K562 (cell line): Measurements from ENCODE around the gene PDLIM5. TPM values are rescaled to one million over a fixed set of nuclear protein-coding genes. Genes with fewer than 3 reads are reported as not detected.

Experiments used
- ATAC-seq: fragments of 200-7000 bp; cut with Tn5 transposase; 3 replicates; pipeline ENCODE4 v1.9.1; 2020; ENCODE audit warnings: moderate library complexity
- BruUV-seq: library from RNA; stranded (reverse); fragments of 400-500 nt; replicated peaks from 2 replicates; lab custom pipeline; 2021; lab: Mats Ljungman, UMichigan
- CTCF ChIA-PET: fragments of 300-600 bp; formaldehyde crosslinking; extraction: SDS; loops from one replicate; lab custom pipeline; 2021; ENCODE audit warnings: low intra/inter-chr PET ratio; lab: Yijun Ruan, JAX
- POLR2A ChIA-PET: fragments of 300-600, 350-650 bp; sonication (Branson Sonifier 250); formaldehyde crosslinking; extraction: SDS; loops from one replicate; lab custom pipeline; 2021; ENCODE audit warnings: antibody characterized with exemption, inconsistent platforms; lab: Yijun Ruan, JAX
- DNase-seq, 4 experiments: peaks; one replicate each; pipeline versions ENCODE4 v3.0.0 to v3.0.0-alpha.2; 2011 to 2018; ENCODE audit warnings: low spot score in 3 of 4, mixed read lengths in 3 of 4; ENCODE audit errors: extremely low read depth in 1 of 4
- FAIRE-seq: peaks from 2 replicates; lab custom pipeline; 2011; peaks lifted over from hg19 to GRCh38; lab: Jason Lieb, UNC
- H2AFZ ChIP-seq: 2 replicates; pipeline ENCODE4 v1.6.0; 2011; ENCODE audit warnings: low read depth, low read length, control low read depth, inconsistent platforms
- H3K27ac ChIP-seq: fragments of 200-600 bp; 3 replicates; pipeline ENCODE4 v1.8.0; 2011; ENCODE audit warnings: low read depth, mild to moderate bottlenecking, control low read depth, inconsistent platforms, low read length, moderate library complexity, mixed read lengths; ENCODE audit errors: extremely low read depth
- H3K27me3 ChIP-seq, 2 experiments: fragments of 300-600 bp in 1 of 2; 2 replicates in 1 of 2; 3 replicates in 1 of 2; pipeline versions ENCODE4 v1.6.0 to v1.8.0; 2011; ENCODE audit warnings: inconsistent platforms in 2 of 2, low read length in 2 of 2, mild to moderate bottlenecking in 1 of 2, mixed read lengths in 1 of 2, moderate library complexity in 1 of 2; ENCODE audit not compliant: control insufficient read depth in 2 of 2, insufficient read depth in 2 of 2
- H3K36me3 ChIP-seq: fragments of 300-600 bp; 3 replicates; pipeline ENCODE4 v1.8.0; 2011; ENCODE audit warnings: mild to moderate bottlenecking, low read length, inconsistent platforms; ENCODE audit not compliant: control insufficient read depth, insufficient read depth
- H3K4me1 ChIP-seq, 2 experiments: fragments of 200-600 bp in 1 of 2; replicated peaks in 1 of 2; 2 replicates in 1 of 2; 3 replicates in 1 of 2; pipeline versions ENCODE4 v1.5.1 to v1.8.0; 2011; ENCODE audit warnings: inconsistent platforms in 2 of 2, low read length in 2 of 2, mild to moderate bottlenecking in 1 of 2, mixed read lengths in 1 of 2, moderate library complexity in 1 of 2; ENCODE audit not compliant: control insufficient read depth in 2 of 2, insufficient read depth in 2 of 2
- H3K4me2 ChIP-seq: 2 replicates; pipeline ENCODE4 v1.6.1; 2011; ENCODE audit warnings: low read length, control low read depth, inconsistent platforms, mixed read lengths; ENCODE audit not compliant: insufficient read depth
- H3K4me3 ChIP-seq: fragments of 200-600 bp; sonication (generic), shearing (Covaris generic); 2 replicates; pipeline ENCODE4 v1.5.1; 2016; ENCODE audit warnings: control low read depth, inconsistent platforms
- H3K79me2 ChIP-seq: fragments of 200-600 bp; 3 replicates; pipeline ENCODE4 v1.8.0; 2011; ENCODE audit warnings: low read length, inconsistent platforms; ENCODE audit not compliant: control insufficient read depth, insufficient read depth
- H3K9ac ChIP-seq, 2 experiments: 2 replicates each; pipeline versions ENCODE4 v1.6.0 to v1.6.1; 2011; ENCODE audit warnings: low read depth in 2 of 2, low read length in 2 of 2, control low read depth in 1 of 2, inconsistent platforms in 1 of 2, mild to moderate bottlenecking in 1 of 2, mixed read lengths in 1 of 2; ENCODE audit not compliant: insufficient read depth in 1 of 2
- H3K9me1 ChIP-seq: one replicate; pipeline ENCODE4 v1.6.0; 2011; ENCODE audit warnings: inconsistent platforms, mild to moderate bottlenecking, low read length, moderate library complexity; ENCODE audit not compliant: control insufficient read depth, insufficient read depth
- H3K9me3 ChIP-seq: replicated peaks from 2 replicates; pipeline ENCODE4 v1.5.1; 2011; ENCODE audit warnings: low read depth, low read length, inconsistent platforms; ENCODE audit not compliant: control insufficient read depth, insufficient read depth
- H4K20me1 ChIP-seq: replicated peaks from 2 replicates; pipeline ENCODE4 v1.6.1; 2011; ENCODE audit warnings: low read length, inconsistent platforms, mixed read lengths; ENCODE audit not compliant: control insufficient read depth, insufficient read depth
- CBX8 ChIP-seq: fragments of 200-600 bp; sonication (generic); IDR thresholded peaks from 2 replicates; pipeline ENCODE4 v1.6.1; 2012; ENCODE audit warnings: borderline replicate concordance, mixed run types, low read depth, mild to moderate bottlenecking, moderate library complexity, mixed read lengths, low read length, control low read depth, inconsistent platforms; ENCODE audit not compliant: poor library complexity, severe bottlenecking; ENCODE audit errors: extremely low read depth
- DIDO1 ChIP-seq: fragments of 450-650 bp; IDR thresholded peaks from 2 replicates; pipeline ENCODE4 v1.6.1; 2016; ENCODE audit warnings: low read depth, missing biosample characterization, missing genetic modification characterization
- KDM4B ChIP-seq, 2 experiments: fragments of 450-650 bp in 1 of 2; sonication (generic) in 1 of 2; IDR thresholded peaks; 2 replicates each; pipeline ENCODE4 v1.6.1; 2016 to 2017; ENCODE audit warnings: borderline replicate concordance in 2 of 2, antibody characterized with exemption in 1 of 2, low read depth in 1 of 2, mild to moderate bottlenecking in 1 of 2
- LCOR ChIP-seq: sonication (generic); formaldehyde crosslinking; IDR thresholded peaks from 2 replicates; pipeline ENCODE4 v1.8.0; 2022; ENCODE audit warnings: mild to moderate bottlenecking, missing genetic modification reagents
- RHOXF2B ChIP-seq: fragments of 250-450 bp; sonication (Bioruptor Pico); conservative IDR thresholded peaks from 2 replicates; pipeline ENCODE4 v1.5.1; 2021
- SMAD1 ChIP-seq: fragments of 150-350 bp; IDR thresholded peaks from 2 replicates; pipeline ENCODE4 v1.6.1; 2014; ENCODE audit warnings: low read length, low read depth; ENCODE audit not compliant: partially characterized antibody
- TGIF2 ChIP-seq: sonication (generic); formaldehyde crosslinking; IDR thresholded peaks from 2 replicates; pipeline ENCODE4 v1.8.1; 2022; ENCODE audit warnings: mild to moderate bottlenecking, missing genetic modification reagents, moderate library complexity
- WGBS: fragments of 100-300 bp; shearing (Covaris generic); methylation state at CpG from one replicate; pipeline ENCODE4 v1.1.6; 2016; ENCODE audit warnings: low coverage, mixed read lengths; ENCODE audit not compliant: insufficient coverage; ENCODE audit errors: missing lambda C conversion rate; 5-methylcytosine and 5-hydroxymethylcytosine counted together
- in situ Hi-C: fragments of 300-500 bp; cut with MboI; formaldehyde crosslinking; loops from 4 replicates; pipeline ENCODE4 v1.15.0; 2018; ENCODE audit warnings: inconsistent platforms, mixed read lengths
- intact Hi-C: fragments of 100-400 bp; cut with micrococcal nuclease; formaldehyde crosslinking; loops from 2 replicates; pipeline ENCODE4 v1.14.2; 2022
- polyA plus RNA-seq, 8 experiments: library from polyadenylated mRNA; depleted of rRNA in 4 of 8; stranded (reverse) in 5 of 8; unstranded in 3 of 8; fragments of >200 nt; fragmentation: Nextera tagmentation in 2 of 8; fragmentation: Illumina TruSeq in 1 of 8; extraction: Ambion mirVana in 2 of 8; extraction: Trizol in 1 of 8; gene quantifications; 2 replicates each; pipeline versions ENCODE4 v1.2.1 to v1.2.3, GENCODE V29; 2011 to 2014; ENCODE audit warnings: inconsistent platforms in 1 of 8, missing spikeins in 1 of 8
- total RNA-seq, 7 experiments: library from RNA; depleted of rRNA in 6 of 7; stranded (reverse); fragments of >200 nt in 6 of 7; fragmentation: Illumina TruSeq in 2 of 7; extraction: Trizol in 2 of 7; gene quantifications; 2 replicates each; pipeline versions ENCODE4 v1.2.1 to v1.2.3, GENCODE V29; 2011 to 2021; ENCODE audit warnings: low replicate concordance in 1 of 7
- TF ChIP-seq, protein P1 (sequence below): IDR thresholded peaks from 2 replicates; pipeline ENCODE4 v1.6.1; 2011; ENCODE audit not compliant: insufficient read length; ENCODE audit errors: extremely low read depth
- TF ChIP-seq, protein P2 (sequence below): sonication (generic); formaldehyde crosslinking; IDR thresholded peaks from 2 replicates; pipeline ENCODE4 v1.8.0; 2023; ENCODE audit warnings: mild to moderate bottlenecking, missing genetic modification reagents

The PDLIM5 gene
- total and polyA plus RNA-seq, 9 of the 15 experiments (the other 6 are each of a cell fraction or from before 2014, with no cell fraction given): 36.9 to 127 (median 62.5) TPM

DNA sequence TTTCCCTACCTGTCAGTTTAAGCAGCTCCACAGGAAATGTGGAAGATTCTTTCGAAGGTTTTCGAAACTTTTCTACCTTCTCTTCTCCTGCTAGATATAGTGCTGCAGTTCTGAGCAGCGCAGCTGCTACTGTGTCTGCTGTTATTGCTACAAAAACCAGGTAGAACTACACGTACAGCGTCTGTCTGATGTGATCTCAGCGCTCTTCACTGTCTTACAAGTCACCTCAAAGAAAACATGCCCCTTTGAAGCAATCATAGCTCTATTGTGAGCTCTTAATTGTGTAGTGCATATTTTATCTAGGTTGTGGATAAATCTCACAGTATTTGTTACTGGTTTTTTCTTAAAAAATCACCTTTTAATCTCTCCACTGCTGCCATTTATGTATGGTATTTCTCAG, 158.4 kb downstream of the PDLIM5 start:
- 90% methylated on average over 6 of the region's 6 CpGs for WGBS
- no peak for ATAC-seq
- Histone ChIP-seq H3K9me3 (no peaks in the 10 kb centered on the region), H3K27me3 (no peaks in the 10 kb centered on the region), H3K27ac (no peak overlapping the region)
- POLR2A ChIA-PET: interaction anchor here (1.2 kb wide), 1 partner anchor 9 kb away, joined by 3 read pairs; no protein-coding TSS in a partner anchor
- intact Hi-C loops: no loop called here
- DNase-seq: no peak
- in situ Hi-C loops: loop anchor here (25.0 kb wide), 1 partner anchor 823 kb away; no protein-coding TSS in a partner anchor
- TF ChIP-seq TGIF2 (CRISPR knock-in tag) (no peak), SMAD1 (no peak), RHOXF2B (CRISPR knock-in tag) (no peak), KDM4B (IDR thresholded peaks at IDR 0.05; ENCODE audit: borderline replicate concordance in 2 of 2, low read depth in 1 of 2) (no peak), CBX8 (no peak), DIDO1 (tag) (no peak), LCOR (no peak)
- TF ChIP-seq, protein P1, sequence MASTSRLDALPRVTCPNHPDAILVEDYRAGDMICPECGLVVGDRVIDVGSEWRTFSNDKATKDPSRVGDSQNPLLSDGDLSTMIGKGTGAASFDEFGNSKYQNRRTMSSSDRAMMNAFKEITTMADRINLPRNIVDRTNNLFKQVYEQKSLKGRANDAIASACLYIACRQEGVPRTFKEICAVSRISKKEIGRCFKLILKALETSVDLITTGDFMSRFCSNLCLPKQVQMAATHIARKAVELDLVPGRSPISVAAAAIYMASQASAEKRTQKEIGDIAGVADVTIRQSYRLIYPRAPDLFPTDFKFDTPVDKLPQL: no peak
- TF ChIP-seq, protein P2, sequence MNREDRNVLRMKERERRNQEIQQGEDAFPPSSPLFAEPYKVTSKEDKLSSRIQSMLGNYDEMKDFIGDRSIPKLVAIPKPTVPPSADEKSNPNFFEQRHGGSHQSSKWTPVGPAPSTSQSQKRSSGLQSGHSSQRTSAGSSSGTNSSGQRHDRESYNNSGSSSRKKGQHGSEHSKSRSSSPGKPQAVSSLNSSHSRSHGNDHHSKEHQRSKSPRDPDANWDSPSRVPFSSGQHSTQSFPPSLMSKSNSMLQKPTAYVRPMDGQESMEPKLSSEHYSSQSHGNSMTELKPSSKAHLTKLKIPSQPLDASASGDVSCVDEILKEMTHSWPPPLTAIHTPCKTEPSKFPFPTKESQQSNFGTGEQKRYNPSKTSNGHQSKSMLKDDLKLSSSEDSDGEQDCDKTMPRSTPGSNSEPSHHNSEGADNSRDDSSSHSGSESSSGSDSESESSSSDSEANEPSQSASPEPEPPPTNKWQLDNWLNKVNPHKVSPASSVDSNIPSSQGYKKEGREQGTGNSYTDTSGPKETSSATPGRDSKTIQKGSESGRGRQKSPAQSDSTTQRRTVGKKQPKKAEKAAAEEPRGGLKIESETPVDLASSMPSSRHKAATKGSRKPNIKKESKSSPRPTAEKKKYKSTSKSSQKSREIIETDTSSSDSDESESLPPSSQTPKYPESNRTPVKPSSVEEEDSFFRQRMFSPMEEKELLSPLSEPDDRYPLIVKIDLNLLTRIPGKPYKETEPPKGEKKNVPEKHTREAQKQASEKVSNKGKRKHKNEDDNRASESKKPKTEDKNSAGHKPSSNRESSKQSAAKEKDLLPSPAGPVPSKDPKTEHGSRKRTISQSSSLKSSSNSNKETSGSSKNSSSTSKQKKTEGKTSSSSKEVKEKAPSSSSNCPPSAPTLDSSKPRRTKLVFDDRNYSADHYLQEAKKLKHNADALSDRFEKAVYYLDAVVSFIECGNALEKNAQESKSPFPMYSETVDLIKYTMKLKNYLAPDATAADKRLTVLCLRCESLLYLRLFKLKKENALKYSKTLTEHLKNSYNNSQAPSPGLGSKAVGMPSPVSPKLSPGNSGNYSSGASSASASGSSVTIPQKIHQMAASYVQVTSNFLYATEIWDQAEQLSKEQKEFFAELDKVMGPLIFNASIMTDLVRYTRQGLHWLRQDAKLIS (CRISPR knock-in tag): no peak
- TF ChIP-seq, all 486 proteins: peak for 0
- H2AFZ ChIP-seq: no peak overlapping the region
- no peak overlapping the region for H3K9ac ChIP-seq
- H3K4me3 ChIP-seq: no peak overlapping the region
- H3K9me1 ChIP-seq: no peaks in the 10 kb centered on the region
- BruUV-seq: no TSS peak
- no peak overlapping the region for H3K4me2 ChIP-seq
- H3K4me1 ChIP-seq: no peaks in the 10 kb centered on the region
- no peaks in the 10 kb centered on the region for H3K79me2 ChIP-seq
- no peaks in the 10 kb centered on the region for H3K36me3 ChIP-seq
- no peaks in the 10 kb centered on the region for H4K20me1 ChIP-seq
- CTCF ChIA-PET: no interaction called here
- no peak for FAIRE-seq
